Right lobe of liver (tissue), 6 donors: ENCODE results near the gene CTBS. TPM values are rescaled to one million over a fixed set of nuclear protein-coding genes. Genes with fewer than 3 reads are reported as not detected.

Source experiments
- ATAC-seq, 4 donors: fragments of 200-7000 bp; cut with Tn5 transposase; one replicate each; pipeline ENCODE4 v1.9.1; 2020; ENCODE audit warnings: mild to moderate bottlenecking in 4 of 4, moderate library complexity in 4 of 4
- DNase-seq, 3 donors: peaks; one replicate each; pipeline ENCODE4 v3.0.0-alpha.2; 2020
- H3K27ac ChIP-seq, 3 donors: fragments of 200-600 bp; one replicate each; pipeline ENCODE4 v1.8.0; 2022
- H3K27me3 ChIP-seq, 2 donors: fragments of 200-600 bp; one replicate each; pipeline ENCODE4 v1.8.0; 2022
- H3K36me3 ChIP-seq, 4 donors: fragments of 200-600 bp; sonication (generic) in 1 of 4; one replicate each; pipeline versions ENCODE4 v1.5.1 to v1.8.0; 2017 to 2022; ENCODE audit warnings: control low read depth in 1 of 4
- H3K4me1 ChIP-seq, 4 donors: fragments of 200-600 bp; sonication (generic) in 1 of 4; one replicate each; pipeline versions ENCODE4 v1.5.1 to v1.8.0; 2017 to 2022; ENCODE audit warnings: control low read depth in 1 of 4
- H3K4me3 ChIP-seq, 3 donors: fragments of 200-600 bp; one replicate each; pipeline ENCODE4 v1.8.0; 2022
- H3K9me3 ChIP-seq, 4 donors: fragments of 200-600 bp; sonication (generic) in 1 of 4; one replicate each; pipeline versions ENCODE4 v1.5.1 to v1.8.0; 2017 to 2022; ENCODE audit warnings: control low read depth in 1 of 4
- CTCF ChIP-seq, 4 donors: fragments of 200-600 bp in 3 of 4; fragments of 450-650 bp in 1 of 4; IDR thresholded peaks; one replicate each; pipeline versions ENCODE4 v1.5.1 to v1.8.0; 2016 to 2022; ENCODE audit warnings: antibody characterized with exemption in 4 of 4, mild to moderate bottlenecking in 2 of 4
- POLR2A ChIP-seq: fragments of 450-650 bp; IDR thresholded peaks from one replicate; pipeline ENCODE4 v1.6.1; 2017; ENCODE audit warnings: antibody characterized with exemption, mild to moderate bottlenecking
- WGBS: methylation state at CpG from one replicate; pipeline ENCODE4 v1.1.6; 2018; ENCODE audit warnings: low coverage, low lambda C conversion rate; ENCODE audit not compliant: insufficient coverage; ENCODE audit errors: missing lambda C conversion rate; 5-methylcytosine and 5-hydroxymethylcytosine counted together
- intact Hi-C, 2 donors: fragments of 100-400 bp; cut with DNase I; formaldehyde crosslinking; loops; one replicate each; pipeline versions ENCODE4 v1.11.2 to v1.14.1; 2022
- total RNA-seq, 6 experiments: library from RNA; depleted of rRNA in 2 of 6; stranded (reverse); fragments of >200 nt in 2 of 6; fragmentation: NEBNext Ultra II Directional in 3 of 6; extraction: Animal tissue kit (Norgen Biotek cat#: 25700) in 3 of 6; gene quantifications; one replicate each; pipeline versions ENCODE4 v1.1.0 to v1.2.4, GENCODE V29; 2016 to 2023
- donor health status: DM: no; HTN: yes; CAD: no.
- donor health status: DM: no; HTN: no; CAD: no.
- donor health status: DM: no; HTN: no; CAD: no.
- donor health status: DM: no; HTN: yes; CAD: no.
- donor health status: DM: no; HTN: yes; CAD: no.

CTBS gene
- total RNA-seq, 6 experiments from 2014 or later = 18.9 to 29.5 (median 24.4) TPM

DNA sequence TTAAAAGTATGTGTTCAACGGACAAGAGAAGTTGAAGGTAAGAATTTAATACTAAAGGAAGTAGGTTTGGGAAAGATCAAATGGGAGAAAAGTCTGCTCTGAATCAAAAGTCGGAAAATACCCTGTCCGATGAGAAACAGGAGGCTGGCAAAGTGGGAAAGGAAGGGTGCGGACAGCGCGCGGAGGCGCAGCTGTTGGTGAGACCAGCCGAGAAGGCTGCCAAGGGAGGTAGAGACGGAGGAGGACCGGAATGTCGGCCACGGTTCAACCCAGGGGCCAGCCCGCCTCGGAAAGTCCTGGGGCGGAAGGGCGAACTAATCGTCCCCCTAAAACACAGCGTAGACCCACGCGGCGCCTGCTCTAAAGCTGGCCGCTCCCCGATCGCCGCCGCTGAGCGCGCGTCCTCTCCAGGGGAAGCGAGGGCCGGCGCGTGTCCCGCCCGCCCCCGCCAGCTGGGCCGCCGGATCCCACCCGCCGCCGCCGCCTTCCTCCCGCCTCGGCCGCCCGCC, 68.7 kb downstream of the CTBS start:
- H3K27ac ChIP-seq = peak overlapping the region; percentile 97 to 99 (median 98)
- H3K36me3 ChIP-seq = peaks cover 0 to 6% (median under 1%) of the 10 kb centered on the region in 4 donors
- intact Hi-C loops = loop anchor here in 1 of 2 donors (10.0 kb wide), 1 partner anchor 69 kb away; the partner anchor contains the start of gene CTBS
- no peaks in the 10 kb centered on the region for H3K27me3 ChIP-seq
- DNase-seq (peak in 2 of 3 donors; percentile 69 to 80), ATAC-seq (peak; percentile 47 to 65 (median 60))
- no peak for TF ChIP-seq POLR2A
- no peak for TF ChIP-seq CTCF (IDR thresholded peaks at IDR 0.05)
- H3K4me3 ChIP-seq = peak overlapping the region; percentile 68 to 90 (median 85)
- no peaks in the 10 kb centered on the region for H3K9me3 ChIP-seq
- H3K4me1 ChIP-seq = peaks cover 0 to 47% (median 6%) of the 10 kb centered on the region in 4 donors
- under 1% methylated on average over 17 of the region's 47 CpGs for WGBS

DNA sequence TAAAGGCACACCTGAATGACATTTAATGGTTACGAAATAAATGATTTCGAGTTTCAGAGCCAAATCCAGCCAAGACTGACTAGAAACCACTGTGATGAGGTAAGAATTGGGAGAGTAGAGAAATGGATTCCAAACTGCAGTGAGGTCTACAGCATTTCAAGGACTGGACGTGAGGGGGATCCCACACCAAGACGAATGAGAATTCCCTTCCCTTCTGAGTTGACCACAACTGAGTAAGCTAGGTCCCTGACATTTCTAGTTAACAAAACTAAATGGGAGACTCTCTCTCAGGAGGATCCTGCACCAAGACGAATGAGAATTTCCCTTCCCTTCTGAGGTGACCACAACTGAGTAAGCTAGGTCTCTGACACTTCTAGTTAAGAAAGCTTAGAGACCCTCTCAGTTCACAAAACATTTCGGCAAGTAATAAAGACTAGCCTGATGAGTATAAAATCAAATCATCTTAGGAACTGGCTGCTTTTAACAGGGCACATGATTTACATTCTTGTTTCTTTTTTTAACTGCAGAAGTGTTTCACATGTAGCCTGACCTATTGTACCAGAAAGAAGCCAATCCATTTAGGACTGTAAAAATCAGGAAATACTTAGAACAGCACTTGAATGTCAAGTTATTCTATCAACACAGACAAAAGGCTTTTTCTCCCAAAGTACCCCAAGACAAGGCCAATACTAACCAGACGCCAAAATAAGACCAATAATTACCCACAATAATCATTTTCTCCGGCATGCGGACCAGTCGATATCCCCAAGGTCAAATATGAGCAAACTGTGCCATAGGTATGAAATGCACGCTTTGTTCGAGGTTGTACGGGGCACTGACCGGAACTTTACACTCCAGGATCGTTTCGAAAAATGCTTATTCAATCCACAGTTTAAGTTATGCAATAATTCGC, 69.4 kb downstream of the CTBS start:
- no peaks in the 10 kb centered on the region for H3K9me3 ChIP-seq
- H3K27ac ChIP-seq = peak overlapping the region; percentile 97 to 99 (median 98)
- peak in 1 of 3 donors; percentile 58 for DNase-seq
- 3% methylated on average over 17 of the region's 17 CpGs for WGBS
- H3K27me3 ChIP-seq = no peaks in the 10 kb centered on the region
- peaks cover 0 to 47% (median 6%) of the 10 kb centered on the region in 4 donors for H3K4me1 ChIP-seq
- H3K4me3 ChIP-seq = peak overlapping the region; percentile 68 to 90 (median 85)
- H3K36me3 ChIP-seq = peaks cover 0 to 13% (median 4%) of the 10 kb centered on the region in 4 donors
- peak; percentile 48 for TF ChIP-seq POLR2A
- no peak for TF ChIP-seq CTCF (IDR thresholded peaks at IDR 0.05)
- ATAC-seq = peak in 3 of 4 donors; percentile 7 to 46 (median 22)
- intact Hi-C loops = loop anchor here in 1 of 2 donors (10.0 kb wide), 1 partner anchor 70 kb away; the partner anchor contains the start of gene CTBS

DNA sequence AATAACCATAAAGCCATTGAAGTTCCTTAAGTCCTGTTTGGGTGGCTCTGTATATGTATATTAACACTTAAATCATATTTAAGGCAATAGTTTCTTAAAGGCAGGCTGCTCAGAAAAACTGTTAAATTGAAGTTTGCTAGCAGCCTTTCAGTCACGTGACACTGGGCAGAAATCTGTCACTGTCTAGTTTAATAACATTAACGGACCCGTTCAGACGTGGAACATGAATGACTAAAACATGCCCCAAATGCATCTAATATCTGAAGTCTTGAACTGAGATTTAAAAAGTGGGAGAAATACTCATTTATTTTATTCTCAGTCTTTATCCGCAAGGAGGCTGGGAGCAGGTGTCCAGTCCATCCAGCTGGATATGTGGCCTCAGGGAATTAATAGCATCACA, 71.3 kb downstream of the CTBS start:
- no peak overlapping the region for H3K27ac ChIP-seq
- H3K36me3 ChIP-seq = peaks cover 2 to 30% (median 12%) of the 10 kb centered on the region in 4 donors
- peaks cover 0 to 46% (median 11%) of the 10 kb centered on the region in 4 donors for H3K4me1 ChIP-seq
- H3K9me3 ChIP-seq = no peaks in the 10 kb centered on the region
- H3K27me3 ChIP-seq = no peaks in the 10 kb centered on the region
- no peak for ATAC-seq
- 37% methylated on average over 5 of the region's 5 CpGs for WGBS
- H3K4me3 ChIP-seq = no peak overlapping the region
- no peak for TF ChIP-seq POLR2A
- DNase-seq = no peak
- intact Hi-C loops = loop anchor here in 1 of 2 donors (10.0 kb wide), 1 partner anchor 72 kb away; the partner anchor contains the start of gene CTBS

Other genes starting within 250 kb of the CTBS start
- under 1 TPM in 3 of 6 experiments, not detected in 3; 0.17 to 0.25 (median 0.25) TPM for gene DNASE2B, start 176.0 kb downstream of the CTBS start, total RNA-seq
- 10 to 100 TPM in 5 of 6 experiments, 1 to 10 TPM in 1; 8.6 to 29.7 (median 14.0) TPM for gene RPF1, start 95.2 kb downstream of the CTBS start, total RNA-seq
- 1 to 10 TPM in 3 of 6 experiments, under 1 TPM in 3; 0.31 to 1.7 (median 0.92) TPM for gene SPATA1, start 68.1 kb downstream of the CTBS start, total RNA-seq
- gene GNG5, start 67.9 kb downstream of the CTBS start, total RNA-seq = 10 to 100 TPM; 44.5 to 85.0 (median 54.6) TPM
- 10 to 100 TPM in 3 of 6 experiments, 1 to 10 TPM in 3; 5.0 to 16.1 (median 8.3) TPM for gene SSX2IP, start 116.0 kb upstream of the CTBS start, total RNA-seq